OCI-LY7 (cell line): ENCODE results near the gene B3GNT9. TPM values are rescaled to one million over a fixed set of nuclear protein-coding genes. Genes with fewer than 3 reads are reported as not detected.

ENCODE experiments used
- BruUV-seq: library from RNA; stranded (reverse); fragments of 400-500 nt; replicated peaks from 2 replicates; lab custom pipeline; 2021; lab: Mats Ljungman, UMichigan
- CTCF ChIA-PET: fragments of 300-600 bp; sonication (Branson Sonifier 250); formaldehyde crosslinking; loops from one replicate; lab custom pipeline; 2022; ENCODE audit warnings: antibody characterized with exemption; ENCODE audit not compliant: unreplicated experiment; lab: Charles Lee
- POLR2A ChIA-PET: fragments of 300-600 bp; sonication (Branson Sonifier 250); formaldehyde crosslinking; loops from one replicate; lab custom pipeline; 2022; ENCODE audit warnings: antibody characterized with exemption; lab: Charles Lee
- DNase-seq: peaks from one replicate; pipeline ENCODE4 v3.0.0-alpha.2; 2015; ENCODE audit warnings: low spot score
- H2AFZ ChIP-seq: fragments of 200-600 bp; sonication (generic), shearing (Covaris generic); 2 replicates; pipeline ENCODE4 v1.6.1; 2014; ENCODE audit warnings: mild to moderate bottlenecking, antibody characterized with exemption, low read length, moderate library complexity
- H3K27ac ChIP-seq: fragments of 200-600 bp; sonication (generic); 2 replicates; pipeline ENCODE4 v1.5.1; 2014; ENCODE audit warnings: mixed run types, low read depth, mild to moderate bottlenecking, moderate library complexity, low read length, inconsistent platforms; ENCODE audit not compliant: poor library complexity, severe bottlenecking
- H3K36me3 ChIP-seq: fragments of 200-600 bp; sonication (generic); 2 replicates; pipeline ENCODE4 v1.6.1; 2014; ENCODE audit warnings: mild to moderate bottlenecking, antibody characterized with exemption, low read length, moderate library complexity, mixed read lengths; ENCODE audit not compliant: insufficient read depth
- H3K4me1 ChIP-seq: fragments of 200-600 bp; sonication (generic); 2 replicates; pipeline ENCODE4 v1.5.1; 2014; ENCODE audit warnings: mild to moderate bottlenecking, low read length; ENCODE audit not compliant: insufficient read depth, poor library complexity, severe bottlenecking
- H3K4me2 ChIP-seq: fragments of 200-600 bp; sonication (generic); 2 replicates; pipeline ENCODE4 v1.6.1; 2014; ENCODE audit warnings: mild to moderate bottlenecking, low read length
- H3K4me3 ChIP-seq: fragments of 200-600 bp; sonication (generic); 2 replicates; pipeline ENCODE4 v1.5.1; 2014; ENCODE audit warnings: mild to moderate bottlenecking, low read depth, low read length; ENCODE audit not compliant: poor library complexity, severe bottlenecking
- H3K79me2 ChIP-seq: fragments of 200-600 bp; sonication (generic); 2 replicates; pipeline ENCODE4 v1.6.1; 2016; ENCODE audit warnings: low read depth, mild to moderate bottlenecking, low read length, moderate library complexity, mixed read lengths; ENCODE audit not compliant: insufficient read depth
- H3K9me2 ChIP-seq: fragments of 200-600 bp; sonication (generic); 2 replicates; pipeline ENCODE4 v1.6.1; 2016; ENCODE audit warnings: mild to moderate bottlenecking, low read length, mixed read lengths; ENCODE audit not compliant: insufficient read depth
- H3K9me3 ChIP-seq: fragments of 200-600 bp; sonication (generic); 2 replicates; pipeline ENCODE4 v1.6.1; 2014; ENCODE audit warnings: mild to moderate bottlenecking, mixed run types, low read length, mixed read lengths
- H4K20me1 ChIP-seq: fragments of 200-600 bp; sonication (generic); 2 replicates; pipeline ENCODE4 v1.6.1; 2014; ENCODE audit warnings: mild to moderate bottlenecking, antibody characterized with exemption, low read length, moderate library complexity, mixed read lengths; ENCODE audit not compliant: insufficient read depth
- CTCF ChIP-seq: fragments of 200-600 bp; sonication (generic); conservative IDR thresholded peaks from 2 replicates; pipeline ENCODE4 v1.5.1; 2014; ENCODE audit warnings: mild to moderate bottlenecking, antibody characterized with exemption, low read length, moderate library complexity, mixed read lengths
- EZH2phosphoT487 ChIP-seq: fragments of 200-600 bp; sonication (generic); IDR thresholded peaks from 2 replicates; pipeline ENCODE4 v1.6.1; 2018; ENCODE audit warnings: low read depth, borderline replicate concordance, mild to moderate bottlenecking, mixed run types, antibody characterized with exemption, low read length, moderate library complexity, mixed read lengths
- intact Hi-C: fragments of 100-400 bp; cut with micrococcal nuclease; formaldehyde crosslinking; loops from one replicate; pipeline ENCODE4 v1.10.0; 2022; ENCODE audit not compliant: unreplicated experiment
- total RNA-seq, 2 experiments: library from RNA; depleted of rRNA in 1 of 2; stranded (reverse); fragments of >200 nt in 1 of 2; shearing (Covaris generic) in 1 of 2; gene quantifications; 2 replicates each; pipeline ENCODE4 v1.2.3, GENCODE V29; 2014 to 2022

B3GNT9 gene
- total RNA-seq, 2 experiments from 2014 or later: 1.1 to 2.7 TPM

GRCh38 chr16:67101311-67102082 lies 49.3 kb downstream of the B3GNT9 start:
- H3K4me2 ChIP-seq: no peak overlapping the region
- H3K4me1 ChIP-seq: no peaks in the 10 kb centered on the region
- ChIA-PET POLR2A (interaction anchor here (0.5 to 1.7 kb wide), 5 partner anchors 15 to 91 kb away, joined by 3 to 4 read pairs (median 4); no protein-coding TSS in a partner anchor), CTCF (interaction anchor here (0.6 to 0.7 kb wide), 2 partner anchors 62 to 84 kb away, joined by 3 read pairs; no protein-coding TSS in a partner anchor)
- no peak overlapping the region for H2AFZ ChIP-seq
- no peak overlapping the region for H3K27ac ChIP-seq
- no peaks in the 10 kb centered on the region for H3K9me3 ChIP-seq
- no peak for DNase-seq
- H3K36me3 ChIP-seq: peaks cover 41% of the 10 kb centered on the region; the same call in 1 of the 2 replicates
- no peaks in the 10 kb centered on the region for H3K79me2 ChIP-seq
- H3K4me3 ChIP-seq: no peak overlapping the region
- no peaks in the 10 kb centered on the region for H3K9me2 ChIP-seq
- intact Hi-C loops: loop anchor here (1.0 to 2.0 kb wide), 2 partner anchors 83 to 124 kb away; no protein-coding TSS in a partner anchor
- H4K20me1 ChIP-seq: no peaks in the 10 kb centered on the region
- no TSS peak for BruUV-seq
- TF ChIP-seq EZH2phosphoT487: no peak
- TF ChIP-seq CTCF: peak; percentile 17; the same call in 1 of the 2 replicates

GRCh38 chr16:67100569-67101310 lies 50.1 kb downstream of the B3GNT9 start:
- no peaks in the 10 kb centered on the region for H3K9me2 ChIP-seq
- H3K36me3 ChIP-seq: peaks cover 41% of the 10 kb centered on the region; the same call in 1 of the 2 replicates
- H3K4me1 ChIP-seq: no peaks in the 10 kb centered on the region
- DNase-seq: peak; percentile 44
- H2AFZ ChIP-seq: no peak overlapping the region
- H3K9me3 ChIP-seq: no peaks in the 10 kb centered on the region
- H3K79me2 ChIP-seq: no peaks in the 10 kb centered on the region
- H3K4me2 ChIP-seq: no peak overlapping the region
- intact Hi-C loops: loop anchor here (1.0 to 2.0 kb wide), 2 partner anchors 82 to 123 kb away; no protein-coding TSS in a partner anchor
- no peak overlapping the region for H3K4me3 ChIP-seq
- no peaks in the 10 kb centered on the region for H4K20me1 ChIP-seq
- TSS peak; percentile 57 for BruUV-seq
- ChIA-PET POLR2A (interaction anchor here (0.6 to 1.7 kb wide), 4 partner anchors 14 to 71 kb away, joined by 3 to 4 read pairs (median 4); no protein-coding TSS in a partner anchor), CTCF (interaction anchor here (0.5 to 1.0 kb wide), 2 partner anchors 55 to 82 kb away, joined by 3 read pairs; no protein-coding TSS in a partner anchor)
- TF ChIP-seq EZH2phosphoT487 (no peak), CTCF (peak; percentile 80)
- H3K27ac ChIP-seq: no peak overlapping the region
